Pancreas (tissue), 10 donors: Measurements from ENCODE around the gene MGAT5B. TPM values are rescaled to one million over a fixed set of nuclear protein-coding genes. Genes with fewer than 3 reads are reported as not detected.

Experiments
- ATAC-seq, 4 donors: fragments of 200-7000 bp; cut with Tn5 transposase; one replicate each; pipeline versions ENCODE4 v1.8.0 to v1.9.1; 2020; ENCODE audit warnings: mild to moderate bottlenecking in 4 of 4, moderate library complexity in 4 of 4
- DNase-seq, 6 donors: peaks; one replicate each; pipeline ENCODE4 v3.0.0-alpha.2; 2020
- FAIRE-seq: peaks from 2 replicates; lab custom pipeline; 2012; peaks lifted over from hg19 to GRCh38; lab: Jason Lieb, UNC
- H3K27ac ChIP-seq, 4 donors: fragments of 200-600 bp; sonication (generic); 1 replicate in 3 of 4; 2 replicates in 1 of 4; pipeline versions ENCODE4 v1.5.0 to v1.8.0; 2020
- H3K27me3 ChIP-seq, 4 donors: fragments of 200-600 bp; one replicate each; pipeline ENCODE4 v1.8.0; 2021
- H3K36me3 ChIP-seq, 3 donors: fragments of 200-600 bp; sonication (generic) in 1 of 3; one replicate each; pipeline versions ENCODE4 v1.5.0 to v1.8.0; 2020 to 2021
- H3K4me1 ChIP-seq, 3 donors: fragments of 200-600 bp; one replicate each; pipeline ENCODE4 v1.8.0; 2021
- H3K4me3 ChIP-seq, 4 donors: fragments of 200-600 bp; sonication (generic) in 2 of 4; one replicate each; pipeline versions ENCODE4 v1.5.0 to v1.8.0; 2020 to 2021
- H3K9me3 ChIP-seq, 4 donors: fragments of 200-600 bp; one replicate each; pipeline ENCODE4 v1.8.0; 2021
- WGBS, 2 donors: extraction: QIAGEN DNeasy Blood & Tissue Kit; methylation state at CpG; one replicate each; pipeline ENCODE4 v1.1.7; 2013; 5-methylcytosine and 5-hydroxymethylcytosine counted together
- intact Hi-C, 3 donors: fragments of 100-400 bp; cut with DNase I; formaldehyde crosslinking; loops; one replicate each; pipeline versions ENCODE4 v1.11.1 to v1.14.2; 2022
- polyA plus RNA-seq, 2 donors: library from polyadenylated mRNA; stranded (reverse); fragments of 200-250 nt; gene quantifications; one replicate each; pipeline ENCODE4 v1.2.3, GENCODE V29; 2013
- total RNA-seq, 6 donors: library from RNA; stranded (reverse); fragmentation: NEBNext Ultra II Directional in 4 of 6; extraction: Animal tissue kit (Norgen Biotek cat#: 25700) in 4 of 6; gene quantifications; one replicate each; pipeline versions ENCODE4 v1.2.1 to v1.2.4, GENCODE V29; 2021 to 2023
- TF ChIP-seq, protein P1 (sequence below), 4 donors: fragments of 200-600 bp; sonication (generic) in 3 of 4; IDR thresholded peaks; one replicate each; pipeline versions ENCODE4 v1.5.0 to v1.8.0; 2021; ENCODE audit warnings: antibody characterized with exemption in 4 of 4
- donor health status: healthy with polysubstance abuse.
- donor health status: DM: no; HTN: no; CAD: no; lungs with moderate emphysema.
- donor health status: DM: no; HTN: no; CAD: no.
- donor health status: control.
- donor health status: control.
- donor health status: Bipolar disorder and iron deficiency.
- donor health status: DM: yes; HTN: yes; CAD: no.
- donor health status: DM: no; HTN: no; CAD: no.
- donor health status: DM: no; HTN: no; CAD: no.
- donor health status: DM: yes; HTN: yes; CAD: no.

The MGAT5B gene, protein sequence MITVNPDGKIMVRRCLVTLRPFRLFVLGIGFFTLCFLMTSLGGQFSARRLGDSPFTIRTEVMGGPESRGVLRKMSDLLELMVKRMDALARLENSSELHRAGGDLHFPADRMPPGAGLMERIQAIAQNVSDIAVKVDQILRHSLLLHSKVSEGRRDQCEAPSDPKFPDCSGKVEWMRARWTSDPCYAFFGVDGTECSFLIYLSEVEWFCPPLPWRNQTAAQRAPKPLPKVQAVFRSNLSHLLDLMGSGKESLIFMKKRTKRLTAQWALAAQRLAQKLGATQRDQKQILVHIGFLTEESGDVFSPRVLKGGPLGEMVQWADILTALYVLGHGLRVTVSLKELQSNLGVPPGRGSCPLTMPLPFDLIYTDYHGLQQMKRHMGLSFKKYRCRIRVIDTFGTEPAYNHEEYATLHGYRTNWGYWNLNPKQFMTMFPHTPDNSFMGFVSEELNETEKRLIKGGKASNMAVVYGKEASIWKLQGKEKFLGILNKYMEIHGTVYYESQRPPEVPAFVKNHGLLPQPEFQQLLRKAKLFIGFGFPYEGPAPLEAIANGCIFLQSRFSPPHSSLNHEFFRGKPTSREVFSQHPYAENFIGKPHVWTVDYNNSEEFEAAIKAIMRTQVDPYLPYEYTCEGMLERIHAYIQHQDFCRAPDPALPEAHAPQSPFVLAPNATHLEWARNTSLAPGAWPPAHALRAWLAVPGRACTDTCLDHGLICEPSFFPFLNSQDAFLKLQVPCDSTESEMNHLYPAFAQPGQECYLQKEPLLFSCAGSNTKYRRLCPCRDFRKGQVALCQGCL
- total RNA-seq (under 1 TPM in 5 of 6 donors, not detected in 1; 0.21 to 0.38 (median 0.25) TPM), polyA plus RNA-seq (1 to 10 TPM in 1 of 2 donors, under 1 TPM in 1; 0.23 to 1.2 TPM)

DNA sequence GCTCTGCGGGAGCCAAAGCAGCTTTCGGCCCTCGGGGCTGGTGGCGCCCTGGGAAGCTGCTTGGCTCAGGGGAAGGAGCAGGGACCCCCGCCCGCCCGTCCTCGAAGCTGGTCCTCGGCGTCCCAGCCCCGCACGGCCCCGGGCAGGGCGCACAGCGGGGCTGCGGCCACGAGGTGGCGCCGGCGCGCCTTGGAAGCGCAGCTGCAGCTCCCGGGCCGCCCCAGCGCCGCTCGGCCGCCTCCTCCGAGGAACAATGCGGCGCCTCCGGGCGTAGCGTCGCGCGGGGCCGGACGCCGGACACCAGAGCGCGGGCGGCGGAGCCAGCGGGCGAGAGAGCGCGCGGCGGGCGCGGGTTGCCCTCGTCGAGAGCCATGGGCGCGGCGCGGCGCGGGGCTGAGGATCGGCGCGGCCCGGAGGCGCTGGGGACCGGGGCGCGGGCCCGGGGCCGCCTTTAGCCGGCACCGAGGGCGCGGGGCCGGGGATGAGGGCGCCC lies at the start of gene MGAT5B:
Gene MGAT5B, plus strand, starts transcription at position 229 of the 493 bp plus-strand sequence. CDS start 626 bp downstream, outside the sequence.
- ATAC-seq (peak; percentile 97 to 99 (median 98)), FAIRE-seq (no peak), DNase-seq (peak; percentile 61 to 97 (median 80))
- Histone ChIP-seq H3K36me3 (no peaks in the 10 kb centered on the region), H3K27me3 (peaks cover 0 to 12% (median 2%) of the 10 kb centered on the region in 4 donors), H3K9me3 (no peaks in the 10 kb centered on the region), H3K27ac (no peak within 1 kb of the TSS), H3K4me1 (no peaks in the 10 kb centered on the region), H3K4me3 (peak within 1 kb of the TSS in 2 of 4 donors; percentile 31 to 35)
- TF ChIP-seq, protein P1, sequence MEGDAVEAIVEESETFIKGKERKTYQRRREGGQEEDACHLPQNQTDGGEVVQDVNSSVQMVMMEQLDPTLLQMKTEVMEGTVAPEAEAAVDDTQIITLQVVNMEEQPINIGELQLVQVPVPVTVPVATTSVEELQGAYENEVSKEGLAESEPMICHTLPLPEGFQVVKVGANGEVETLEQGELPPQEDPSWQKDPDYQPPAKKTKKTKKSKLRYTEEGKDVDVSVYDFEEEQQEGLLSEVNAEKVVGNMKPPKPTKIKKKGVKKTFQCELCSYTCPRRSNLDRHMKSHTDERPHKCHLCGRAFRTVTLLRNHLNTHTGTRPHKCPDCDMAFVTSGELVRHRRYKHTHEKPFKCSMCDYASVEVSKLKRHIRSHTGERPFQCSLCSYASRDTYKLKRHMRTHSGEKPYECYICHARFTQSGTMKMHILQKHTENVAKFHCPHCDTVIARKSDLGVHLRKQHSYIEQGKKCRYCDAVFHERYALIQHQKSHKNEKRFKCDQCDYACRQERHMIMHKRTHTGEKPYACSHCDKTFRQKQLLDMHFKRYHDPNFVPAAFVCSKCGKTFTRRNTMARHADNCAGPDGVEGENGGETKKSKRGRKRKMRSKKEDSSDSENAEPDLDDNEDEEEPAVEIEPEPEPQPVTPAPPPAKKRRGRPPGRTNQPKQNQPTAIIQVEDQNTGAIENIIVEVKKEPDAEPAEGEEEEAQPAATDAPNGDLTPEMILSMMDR (IDR thresholded peaks at IDR 0.05), result peak; percentile 67 to 84 (median 76)
- intact Hi-C loops, result loop anchor here (5.0 to 10.0 kb wide), 3 partner anchors 187 to 377 kb away; no protein-coding TSS in a partner anchor
- WGBS, 2 donors, result 0 to 1% methylated on average over 26 to 76 of the region's 76 CpGs

DNA sequence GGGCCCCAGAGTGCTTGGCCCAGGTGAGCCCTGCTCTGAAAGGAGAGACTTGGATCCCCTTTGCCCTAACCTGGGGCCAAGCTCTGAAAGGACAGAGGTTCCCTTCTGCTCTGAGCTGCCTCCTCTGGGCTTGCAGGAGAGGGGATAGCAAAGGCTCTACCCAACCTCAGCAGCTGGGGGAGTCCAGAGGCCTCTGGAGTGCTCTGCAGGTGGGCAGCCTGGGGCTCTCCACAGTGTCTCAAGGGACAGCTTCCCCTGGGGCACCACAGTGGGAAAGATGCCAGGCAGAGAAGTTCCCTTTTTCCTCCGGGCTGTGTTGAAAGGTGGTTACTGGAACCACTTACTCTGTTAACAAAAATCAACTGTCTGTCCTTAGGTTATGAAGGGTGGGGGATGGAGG lies 48.2 kb upstream of the MGAT5B start:
- no peak overlapping the region for H3K4me3 ChIP-seq
- FAIRE-seq, result no peak
- H3K27me3 ChIP-seq, result no peaks in the 10 kb centered on the region
- no peak for ATAC-seq
- 20 to 23% methylated on average over 1 of the region's 1 CpG for WGBS, 2 donors
- intact Hi-C loops, result no loop called here
- H3K36me3 ChIP-seq, result no peaks in the 10 kb centered on the region
- no peaks in the 10 kb centered on the region for H3K9me3 ChIP-seq
- no peak for DNase-seq
- TF ChIP-seq, protein P1 (IDR thresholded peaks at IDR 0.05), result no peak
- H3K4me1 ChIP-seq, result no peaks in the 10 kb centered on the region
- no peak overlapping the region for H3K27ac ChIP-seq

DNA sequence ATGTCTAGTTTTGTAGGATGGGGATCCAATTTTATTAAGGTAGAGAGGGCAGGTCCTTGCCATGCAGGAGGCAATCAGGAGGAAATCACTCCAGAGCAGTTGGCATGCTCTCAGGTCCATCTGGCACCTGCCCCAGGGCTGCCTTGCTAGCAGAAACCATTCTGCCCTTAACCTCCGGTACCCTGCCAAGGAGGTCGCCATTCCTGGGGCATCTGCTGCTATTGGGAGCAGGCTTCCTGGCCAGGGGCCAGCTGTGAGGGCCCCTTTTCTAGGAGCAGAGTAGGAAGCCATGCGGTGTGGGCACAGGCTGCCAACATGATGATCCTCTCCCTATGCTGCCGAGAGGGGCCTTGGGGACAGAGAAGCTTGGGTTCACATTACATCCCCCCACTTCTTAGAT lies 47.6 kb upstream of the MGAT5B start:
- no peaks in the 10 kb centered on the region for H3K36me3 ChIP-seq
- no peak for FAIRE-seq
- intact Hi-C loops, result no loop called here
- no peak overlapping the region for H3K27ac ChIP-seq
- no peak for ATAC-seq
- H3K9me3 ChIP-seq, result no peaks in the 10 kb centered on the region
- H3K4me1 ChIP-seq, result no peaks in the 10 kb centered on the region
- TF ChIP-seq, protein P1 (IDR thresholded peaks at IDR 0.05), result no peak
- H3K27me3 ChIP-seq, result no peaks in the 10 kb centered on the region
- 51 to 56% methylated on average over 4 of the region's 4 CpGs for WGBS, 2 donors
- H3K4me3 ChIP-seq, result no peak overlapping the region
- DNase-seq, result peak in 1 of 6 donors; percentile 28

DNA sequence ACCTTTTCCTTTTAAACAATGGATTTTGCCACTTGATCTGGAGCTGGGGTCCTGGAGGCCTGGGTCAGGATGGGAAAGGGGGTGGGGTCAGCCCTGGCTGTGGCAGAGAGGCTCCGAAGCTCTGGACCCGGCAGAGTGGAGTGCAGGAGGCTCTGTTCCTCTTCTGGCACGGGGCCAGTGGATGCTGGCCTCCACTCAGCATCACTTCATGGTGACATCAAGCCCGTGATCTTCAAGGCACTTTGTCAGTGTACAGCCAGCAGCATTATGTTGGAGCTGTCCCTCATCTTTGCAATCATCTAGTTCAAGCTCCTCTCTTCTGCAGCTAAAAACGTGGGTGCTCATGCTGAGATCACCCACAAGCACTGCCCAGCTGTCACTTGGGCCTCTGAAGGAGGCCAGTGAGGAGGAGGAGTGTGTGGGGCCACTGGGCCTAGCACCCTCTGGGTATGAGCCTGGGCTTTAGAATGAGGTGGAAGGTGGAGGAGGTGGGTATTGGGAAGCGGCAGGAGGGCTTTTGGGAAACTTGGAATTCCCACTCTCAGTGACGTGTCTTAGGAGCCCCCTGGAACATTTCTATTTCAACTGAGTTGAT lies 45.9 kb upstream of the MGAT5B start:
- Histone ChIP-seq H3K4me1 (no peaks in the 10 kb centered on the region), H3K4me3 (no peak overlapping the region), H3K9me3 (no peaks in the 10 kb centered on the region), H3K27ac (no peak overlapping the region), H3K27me3 (no peaks in the 10 kb centered on the region), H3K36me3 (no peaks in the 10 kb centered on the region)
- TF ChIP-seq, protein P1 (IDR thresholded peaks at IDR 0.05), result no peak
- no peak for FAIRE-seq
- intact Hi-C loops, result no loop called here
- no peak for DNase-seq
- no peak for ATAC-seq
- 51 to 63% methylated on average over 7 of the region's 7 CpGs for WGBS, 2 donors
